Endodermal cell (in vitro differentiated cells): ENCODE results near the gene KLK2. TPM values are rescaled to one million over a fixed set of nuclear protein-coding genes. Genes with fewer than 3 reads are reported as not detected.

Source experiments
- DNase-seq: peaks from one replicate; pipeline ENCODE4 v3.0.0-alpha.2; 2017
- H3K27ac ChIP-seq: 2 replicates; pipeline ENCODE4 v1.5.1; 2013; ENCODE audit warnings: mild to moderate bottlenecking, low read depth, low read length, moderate library complexity
- H3K27me3 ChIP-seq: 2 replicates; pipeline ENCODE4 v1.6.1; 2013; ENCODE audit warnings: mild to moderate bottlenecking, low read length, moderate library complexity; ENCODE audit not compliant: insufficient read depth, control insufficient read depth, poor library complexity, severe bottlenecking
- H3K36me3 ChIP-seq: 2 replicates; pipeline ENCODE4 v1.7.0; 2013; ENCODE audit warnings: mild to moderate bottlenecking, low read length, moderate library complexity; ENCODE audit not compliant: control insufficient read depth, insufficient read depth
- H3K4me1 ChIP-seq: one replicate; pipeline ENCODE4 v1.7.0; 2013; ENCODE audit warnings: low read length; ENCODE audit not compliant: control insufficient read depth, insufficient read depth
- H3K4me3 ChIP-seq: 2 replicates; pipeline ENCODE4 v1.5.1; 2013; ENCODE audit warnings: mild to moderate bottlenecking, low read length, moderate library complexity
- H3K9ac ChIP-seq: 2 replicates; pipeline ENCODE4 v1.6.1; 2013; ENCODE audit warnings: mild to moderate bottlenecking, low read length, moderate library complexity; ENCODE audit not compliant: poor library complexity, severe bottlenecking; ENCODE audit errors: extremely low read depth
- H3K9me3 ChIP-seq: 2 replicates; pipeline ENCODE4 v1.6.1; 2013; ENCODE audit warnings: mild to moderate bottlenecking, low read length, moderate library complexity; ENCODE audit not compliant: control insufficient read depth
- H3K27ac Mint-ChIP-seq: 2 replicates; pipeline ENCODE4 v1.8.0; 2020; ENCODE audit warnings: mixed read lengths
- H3K27me3 Mint-ChIP-seq: 2 replicates; pipeline ENCODE4 v1.8.0; 2021; ENCODE audit warnings: mild to moderate bottlenecking, mixed read lengths; ENCODE audit not compliant: insufficient read depth
- H3K36me3 Mint-ChIP-seq: 2 replicates; pipeline ENCODE4 v1.8.0; 2020; ENCODE audit warnings: low read depth, mixed read lengths
- H3K4me1 Mint-ChIP-seq: 2 replicates; pipeline ENCODE4 v1.8.0; 2020; ENCODE audit warnings: mixed read lengths
- H3K4me3 Mint-ChIP-seq: 2 replicates; pipeline ENCODE4 v1.8.0; 2020; ENCODE audit warnings: mild to moderate bottlenecking, moderate library complexity, mixed read lengths
- H3K9me3 Mint-ChIP-seq: 2 replicates; pipeline ENCODE4 v1.8.0; 2020; ENCODE audit warnings: mild to moderate bottlenecking, mixed read lengths
- WGBS, 2 experiments: methylation state at CpG; one replicate each; pipeline versions ENCODE4 v1.1.5 to v1.1.7; 2013; ENCODE audit warnings: missing lambda C conversion rate in 2 of 2, mixed read lengths in 1 of 2; ENCODE audit not compliant: insufficient coverage in 1 of 2, insufficient read length in 1 of 2; 5-methylcytosine and 5-hydroxymethylcytosine counted together
- total RNA-seq, 2 donors: library from RNA; stranded (reverse); fragmentation: NEBNext Ultra II Directional in 1 of 2; extraction: Animal tissue kit (Norgen Biotek cat#: 25700) in 1 of 2; gene quantifications; 2 replicates in 1 of 2; 3 replicates in 1 of 2; pipeline ENCODE4 v1.2.1, GENCODE V29; 2021
- TF ChIP-seq, protein P1 (sequence below): fragments of 200-600 bp; sonication (generic); conservative IDR thresholded peaks from 2 replicates; pipeline ENCODE4 v1.5.0; 2021; ENCODE audit warnings: antibody characterized with exemption, mild to moderate bottlenecking

Gene KLK2
- total RNA-seq, 2 donors from 2014 or later, result 0.35 TPM; not detected in 1

DNA sequence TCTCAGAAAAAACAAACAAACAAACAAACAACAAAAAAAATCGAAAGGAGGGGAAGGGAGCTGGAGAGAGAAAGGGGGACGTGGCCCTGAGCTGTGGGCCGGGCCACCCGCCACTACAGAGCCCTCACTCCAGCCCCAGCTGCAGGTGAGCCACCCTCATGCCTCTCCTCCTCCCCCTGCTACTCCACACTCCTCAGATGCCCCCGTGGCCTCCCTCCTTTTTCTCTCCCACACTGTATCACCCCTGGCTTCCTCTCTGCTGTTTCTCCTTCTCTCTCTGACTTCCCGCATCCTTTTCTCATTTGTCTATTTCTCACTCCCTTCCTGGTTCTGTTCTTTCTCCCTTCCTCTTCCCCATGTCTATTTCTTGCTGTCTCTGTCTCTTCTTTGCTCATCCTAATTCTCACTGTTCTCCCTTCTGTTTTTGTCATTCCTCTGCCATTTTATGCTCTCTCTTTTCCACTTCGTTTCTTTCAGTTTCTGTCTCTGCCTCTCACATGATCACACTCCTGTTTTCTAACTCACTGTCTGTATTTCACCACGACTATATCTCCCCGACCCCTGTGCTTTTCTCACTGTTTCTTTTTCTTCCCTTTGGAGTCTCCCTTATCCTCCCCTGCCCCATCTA, 2.7 kb downstream of the KLK2 start:
- H3K36me3 ChIP-seq, result no peaks in the 10 kb centered on the region
- no peaks in the 10 kb centered on the region for H3K36me3 Mint-ChIP-seq
- H3K27me3 Mint-ChIP-seq, result peaks cover 42% of the 10 kb centered on the region
- no peak overlapping the region for H3K27ac ChIP-seq
- H3K27me3 ChIP-seq, result no peaks in the 10 kb centered on the region
- H3K4me3 Mint-ChIP-seq, result no peak overlapping the region
- TF ChIP-seq, protein P1, sequence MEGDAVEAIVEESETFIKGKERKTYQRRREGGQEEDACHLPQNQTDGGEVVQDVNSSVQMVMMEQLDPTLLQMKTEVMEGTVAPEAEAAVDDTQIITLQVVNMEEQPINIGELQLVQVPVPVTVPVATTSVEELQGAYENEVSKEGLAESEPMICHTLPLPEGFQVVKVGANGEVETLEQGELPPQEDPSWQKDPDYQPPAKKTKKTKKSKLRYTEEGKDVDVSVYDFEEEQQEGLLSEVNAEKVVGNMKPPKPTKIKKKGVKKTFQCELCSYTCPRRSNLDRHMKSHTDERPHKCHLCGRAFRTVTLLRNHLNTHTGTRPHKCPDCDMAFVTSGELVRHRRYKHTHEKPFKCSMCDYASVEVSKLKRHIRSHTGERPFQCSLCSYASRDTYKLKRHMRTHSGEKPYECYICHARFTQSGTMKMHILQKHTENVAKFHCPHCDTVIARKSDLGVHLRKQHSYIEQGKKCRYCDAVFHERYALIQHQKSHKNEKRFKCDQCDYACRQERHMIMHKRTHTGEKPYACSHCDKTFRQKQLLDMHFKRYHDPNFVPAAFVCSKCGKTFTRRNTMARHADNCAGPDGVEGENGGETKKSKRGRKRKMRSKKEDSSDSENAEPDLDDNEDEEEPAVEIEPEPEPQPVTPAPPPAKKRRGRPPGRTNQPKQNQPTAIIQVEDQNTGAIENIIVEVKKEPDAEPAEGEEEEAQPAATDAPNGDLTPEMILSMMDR, result no peak
- H3K9me3 Mint-ChIP-seq, result no peaks in the 10 kb centered on the region
- no peak overlapping the region for H3K9ac ChIP-seq
- no peak overlapping the region for H3K27ac Mint-ChIP-seq
- H3K9me3 ChIP-seq, result peaks cover 5% of the 10 kb centered on the region
- H3K4me1 Mint-ChIP-seq, result no peaks in the 10 kb centered on the region
- H3K4me1 ChIP-seq, result no peaks in the 10 kb centered on the region
- H3K4me3 ChIP-seq, result no peak overlapping the region
- no peak for DNase-seq
- 61 to 74% methylated on average over 5 to 7 of the region's 9 CpGs for WGBS, 2 experiments

DNA sequence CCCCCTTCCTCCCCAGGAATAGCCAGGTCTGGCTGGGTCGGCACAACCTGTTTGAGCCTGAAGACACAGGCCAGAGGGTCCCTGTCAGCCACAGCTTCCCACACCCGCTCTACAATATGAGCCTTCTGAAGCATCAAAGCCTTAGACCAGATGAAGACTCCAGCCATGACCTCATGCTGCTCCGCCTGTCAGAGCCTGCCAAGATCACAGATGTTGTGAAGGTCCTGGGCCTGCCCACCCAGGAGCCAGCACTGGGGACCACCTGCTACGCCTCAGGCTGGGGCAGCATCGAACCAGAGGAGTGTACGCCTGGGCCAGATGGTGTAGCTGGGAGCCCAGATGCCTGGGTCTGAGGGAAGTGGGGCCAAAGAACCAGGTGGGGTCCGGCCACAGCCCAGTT, 3.2 kb downstream of the KLK2 start:
- Histone ChIP-seq H3K9ac (no peak overlapping the region), H3K27ac (no peak overlapping the region), H3K9me3 (peaks cover 5% of the 10 kb centered on the region), H3K36me3 (no peaks in the 10 kb centered on the region), H3K4me1 (no peaks in the 10 kb centered on the region), H3K27me3 (no peaks in the 10 kb centered on the region), H3K4me3 (no peak overlapping the region)
- WGBS, 2 experiments, result 87 to 90% methylated on average over 2 to 7 of the region's 7 CpGs
- Mint-ChIP-seq H3K27ac (no peak overlapping the region), H3K27me3 (peaks cover 36% of the 10 kb centered on the region), H3K4me3 (no peak overlapping the region), H3K9me3 (no peaks in the 10 kb centered on the region), H3K4me1 (no peaks in the 10 kb centered on the region), H3K36me3 (no peaks in the 10 kb centered on the region)
- TF ChIP-seq, protein P1, result no peak
- no peak for DNase-seq

DNA sequence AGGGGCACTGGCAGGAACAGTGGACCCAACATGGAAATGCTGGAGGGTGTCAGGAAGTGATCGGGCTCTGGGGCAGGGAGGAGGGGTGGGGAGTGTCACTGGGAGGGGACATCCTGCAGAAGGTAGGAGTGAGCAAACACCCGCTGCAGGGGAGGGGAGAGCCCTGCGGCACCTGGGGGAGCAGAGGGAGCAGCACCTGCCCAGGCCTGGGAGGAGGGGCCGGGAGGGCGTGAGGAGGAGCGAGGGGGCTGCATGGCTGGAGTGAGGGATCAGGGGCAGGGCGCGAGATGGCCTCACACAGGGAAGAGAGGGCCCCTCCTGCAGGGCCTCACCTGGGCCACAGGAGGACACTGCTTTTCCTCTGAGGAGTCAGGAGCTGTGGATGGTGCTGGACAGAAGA, 4.1 kb downstream of the KLK2 start:
- Mint-ChIP-seq H3K4me3 (no peak overlapping the region), H3K9me3 (no peaks in the 10 kb centered on the region), H3K27me3 (peaks cover 39% of the 10 kb centered on the region), H3K36me3 (no peaks in the 10 kb centered on the region), H3K27ac (no peak overlapping the region), H3K4me1 (no peaks in the 10 kb centered on the region)
- no peaks in the 10 kb centered on the region for H3K36me3 ChIP-seq
- H3K27ac ChIP-seq, result no peak overlapping the region
- H3K27me3 ChIP-seq, result no peaks in the 10 kb centered on the region
- peaks cover 5% of the 10 kb centered on the region for H3K9me3 ChIP-seq
- no peak overlapping the region for H3K9ac ChIP-seq
- 61 to 70% methylated on average over 3 to 8 of the region's 8 CpGs for WGBS, 2 experiments
- H3K4me1 ChIP-seq, result no peaks in the 10 kb centered on the region
- H3K4me3 ChIP-seq, result no peak overlapping the region
- DNase-seq, result peak; percentile 66
- TF ChIP-seq, protein P1, result no peak
